Liver (tissue), 3 donors: ENCODE measurements around the gene PRRG1.

ENCODE experiments used
- ATF3 ChIP-seq: IDR thresholded peaks from 2 replicates; pipeline ENCODE4 v1.6.1; 2016; ENCODE audit warnings: antibody characterized with exemption
- CTCF ChIP-seq: fragments of 150-350 bp; IDR thresholded peaks from 2 replicates; pipeline ENCODE4 v1.5.1; 2017; ENCODE audit warnings: improper control_type of control experiment, low read depth, low read length; ENCODE audit not compliant: missing input control
- EGR1 ChIP-seq, 2 donors: IDR thresholded peaks; 2 replicates each; pipeline ENCODE4 v1.6.1; 2016 to 2018; ENCODE audit warnings: antibody characterized with exemption in 2 of 2, low read depth in 2 of 2
- GABPA ChIP-seq, 2 donors: IDR thresholded peaks in 1 of 2; conservative IDR thresholded peaks in 1 of 2; 2 replicates each; pipeline ENCODE4 v1.6.1; 2016; ENCODE audit warnings: antibody characterized with exemption in 2 of 2, mild to moderate bottlenecking in 1 of 2, moderate library complexity in 1 of 2
- JUND ChIP-seq, 2 donors: IDR thresholded peaks; 2 replicates each; pipeline ENCODE4 v1.6.1; 2016; ENCODE audit warnings: antibody characterized with exemption in 2 of 2
- RAD21 ChIP-seq, 2 donors: IDR thresholded peaks; 2 replicates each; pipeline ENCODE4 v1.6.1; 2016; ENCODE audit warnings: antibody characterized with exemption in 2 of 2, mild to moderate bottlenecking in 2 of 2
- REST ChIP-seq: IDR thresholded peaks from 2 replicates; pipeline ENCODE4 v1.6.1; 2016; ENCODE audit warnings: antibody characterized with exemption, mild to moderate bottlenecking
- RXRA ChIP-seq, 2 donors: IDR thresholded peaks; 2 replicates each; pipeline ENCODE4 v1.6.1; 2017 to 2018; ENCODE audit warnings: antibody characterized with exemption in 2 of 2, mild to moderate bottlenecking in 1 of 2
- SP1 ChIP-seq: IDR thresholded peaks from 2 replicates; pipeline ENCODE4 v1.6.1; 2018; ENCODE audit warnings: antibody characterized with exemption, mild to moderate bottlenecking
- TAF1 ChIP-seq: conservative IDR thresholded peaks from 2 replicates; pipeline ENCODE4 v1.6.1; 2016; ENCODE audit warnings: antibody characterized with exemption, mild to moderate bottlenecking
- YY1 ChIP-seq: IDR thresholded peaks from 2 replicates; pipeline ENCODE4 v1.6.1; 2016; ENCODE audit warnings: antibody characterized with exemption, mild to moderate bottlenecking
- TF ChIP-seq, protein P1 (sequence below): IDR thresholded peaks from 2 replicates; pipeline ENCODE4 v1.6.1; 2016; ENCODE audit warnings: antibody characterized with exemption
- donor health status: healthy.
- donor health status: healthy.

GRCh38 chrX:37491686-37492085 lies 142.5 kb downstream of the PRRG1 start:
- TF ChIP-seq REST, result no peak
- no peak for TF ChIP-seq CTCF
- no peak for TF ChIP-seq JUND (IDR thresholded peaks at IDR 0.05)
- no peak for TF ChIP-seq RXRA (IDR thresholded peaks at IDR 0.05)
- no peak for TF ChIP-seq GABPA (IDR thresholded peaks at IDR 0.05 in 1 of 2, conservative IDR thresholded peaks at IDR 0.05 in 1 of 2)
- TF ChIP-seq, protein P1, sequence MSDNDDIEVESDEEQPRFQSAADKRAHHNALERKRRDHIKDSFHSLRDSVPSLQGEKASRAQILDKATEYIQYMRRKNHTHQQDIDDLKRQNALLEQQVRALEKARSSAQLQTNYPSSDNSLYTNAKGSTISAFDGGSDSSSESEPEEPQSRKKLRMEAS, result no peak
- no peak for TF ChIP-seq ATF3
- no peak for TF ChIP-seq TAF1
- no peak for TF ChIP-seq RAD21 (IDR thresholded peaks at IDR 0.05)
- no peak for TF ChIP-seq YY1
- TF ChIP-seq EGR1 (IDR thresholded peaks at IDR 0.05; ENCODE audit: low read depth in 2 of 2), result no peak
- TF ChIP-seq SP1, result no peak
